B cell (primary cell): Measurements from ENCODE around the gene SSC5D. TPM values are rescaled to one million over a fixed set of nuclear protein-coding genes. Genes with fewer than 3 reads are reported as not detected.
A peak's percentile ranks its signal among the peaks of the same experiment; 100 is the strongest.

ENCODE experiments used
- ATAC-seq: fragments of 200-7000 bp; cut with Tn5 transposase; one replicate; pipeline ENCODE4 v1.10.0; 2021; ENCODE audit warnings: low read depth, mild to moderate bottlenecking, moderate number of reproducible peaks, moderate library complexity
- CTCF ChIA-PET: fragments of 350-600 bp; sonication (Branson Sonifier 250); formaldehyde crosslinking; loops from one replicate; lab custom pipeline; 2021; ENCODE audit warnings: antibody characterized with exemption, inconsistent platforms; lab: Charles Lee
- POLR2A ChIA-PET: fragments of 350-600 bp; sonication (Branson Sonifier 250); formaldehyde crosslinking; loops from one replicate; lab custom pipeline; 2021; ENCODE audit warnings: antibody characterized with exemption; lab: Charles Lee
- DNase-seq: peaks from one replicate; pipeline ENCODE4 v3.0.0; 2013
- H2AFZ ChIP-seq: 2 replicates; pipeline ENCODE4 v1.6.1; 2012; ENCODE audit warnings: mild to moderate bottlenecking, low read depth, low read length; ENCODE audit not compliant: insufficient read depth, poor library complexity, severe bottlenecking
- H3K27ac ChIP-seq, 2 donors: 1 replicate in 1 of 2; 2 replicates in 1 of 2; pipeline ENCODE4 v1.5.1; 2012 to 2013; ENCODE audit warnings: low read length in 2 of 2, mild to moderate bottlenecking in 2 of 2, moderate library complexity in 1 of 2
- H3K27me3 ChIP-seq, 4 experiments: fragments of 200-600 bp in 1 of 4; sonication (generic) in 1 of 4; replicated peaks in 1 of 4; 1 replicate in 2 of 4; 2 replicates in 2 of 4; pipeline versions ENCODE4 v1.6.1 to v1.7.0; 2013 to 2016; ENCODE audit warnings: low read length in 3 of 4, mild to moderate bottlenecking in 2 of 4, mixed read lengths in 1 of 4, moderate library complexity in 1 of 4; ENCODE audit not compliant: insufficient read depth in 4 of 4, control insufficient read depth in 3 of 4; ENCODE audit errors: control extremely low read depth in 1 of 4
- H3K36me3 ChIP-seq, 2 experiments: replicated peaks in 1 of 2; 1 replicate in 1 of 2; 2 replicates in 1 of 2; pipeline versions ENCODE4 v1.6.1 to v1.7.1; 2013; ENCODE audit warnings: low read length in 1 of 2; ENCODE audit not compliant: insufficient read depth in 2 of 2, control insufficient read depth in 1 of 2; ENCODE audit errors: control extremely low read depth in 1 of 2, extremely low read depth in 1 of 2
- H3K4me1 ChIP-seq, 2 donors: fragments of 200-600 bp in 1 of 2; sonication (generic) in 1 of 2; 1 replicate in 1 of 2; 2 replicates in 1 of 2; pipeline versions ENCODE4 v1.5.1 to v1.6.1; 2013 to 2017; ENCODE audit warnings: low read length in 2 of 2; ENCODE audit not compliant: control insufficient read depth in 2 of 2, insufficient read depth in 2 of 2
- H3K4me2 ChIP-seq: replicated peaks from 2 replicates; pipeline ENCODE3; 2012; ENCODE audit warnings: mild to moderate bottlenecking, low read depth, low read length; ENCODE audit not compliant: poor library complexity, severe bottlenecking
- H3K4me3 ChIP-seq, 5 experiments: fragments of 200-600 bp in 1 of 5; sonication (generic) in 1 of 5; 1 replicate in 3 of 5; 2 replicates in 2 of 5; pipeline versions ENCODE4 v1.5.1 to v1.7.0; 2011 to 2016; ENCODE audit warnings: low read length in 4 of 5, mild to moderate bottlenecking in 4 of 5, low read depth in 2 of 5, control low read depth in 1 of 5, moderate library complexity in 1 of 5; ENCODE audit not compliant: insufficient read depth in 1 of 5; ENCODE audit errors: control extremely low read depth in 1 of 5, extremely low read depth in 1 of 5
- H3K79me2 ChIP-seq: fragments of 200-600 bp; sonication (generic); one replicate; pipeline ENCODE4 v1.6.0; 2016; ENCODE audit warnings: low read length; ENCODE audit not compliant: control insufficient read depth, insufficient read depth
- H3K9ac ChIP-seq: fragments of 200-600 bp; sonication (generic); 2 replicates; pipeline ENCODE4 v1.6.1; 2017; ENCODE audit warnings: mild to moderate bottlenecking, low read length, moderate library complexity
- H3K9me3 ChIP-seq, 3 donors: one replicate each; pipeline versions ENCODE4 v1.6.1 to v1.7.1; 2013; ENCODE audit warnings: low read length in 2 of 3; ENCODE audit not compliant: control insufficient read depth in 2 of 3, insufficient read depth in 1 of 3; ENCODE audit errors: control extremely low read depth in 1 of 3
- H4K20me1 ChIP-seq: 2 replicates; pipeline ENCODE4 v1.6.0; 2012; ENCODE audit warnings: mild to moderate bottlenecking, low read length; ENCODE audit not compliant: insufficient read depth, control insufficient read depth, poor library complexity, severe bottlenecking
- H3K27ac Mint-ChIP-seq: one replicate; pipeline ENCODE4 v1.8.0; 2021; ENCODE audit warnings: mixed read lengths
- H3K27me3 Mint-ChIP-seq: one replicate; pipeline ENCODE4 v1.8.0; 2021; ENCODE audit warnings: mixed read lengths
- H3K4me1 Mint-ChIP-seq: one replicate; pipeline ENCODE4 v1.8.0; 2021; ENCODE audit warnings: mixed read lengths
- H3K4me3 Mint-ChIP-seq: one replicate; pipeline ENCODE4 v1.8.0; 2021; ENCODE audit warnings: mixed read lengths
- H3K9me3 Mint-ChIP-seq: one replicate; pipeline ENCODE4 v1.8.0; 2022; ENCODE audit warnings: mixed read lengths; ENCODE audit not compliant: insufficient read depth
- CTCF ChIP-seq: fragments of 200-600 bp; IDR thresholded peaks from one replicate; pipeline ENCODE4 v1.8.0; 2022; ENCODE audit warnings: antibody characterized with exemption, mild to moderate bottlenecking
- EZH2 ChIP-seq: IDR thresholded peaks from 2 replicates; pipeline ENCODE4 v1.6.1; 2012; ENCODE audit warnings: borderline replicate concordance, low read depth, mild to moderate bottlenecking, moderate library complexity, low read length; ENCODE audit not compliant: insufficient read depth, poor library complexity, severe bottlenecking
- WGBS: methylation state at CpG from one replicate; pipeline ENCODE4 v1.1.5; 2013; ENCODE audit warnings: missing lambda C conversion rate; ENCODE audit not compliant: insufficient coverage; 5-methylcytosine and 5-hydroxymethylcytosine counted together
- intact Hi-C: fragments of 100-400 bp; cut with micrococcal nuclease; formaldehyde crosslinking; loops from one replicate; pipeline ENCODE4 v1.10.0; 2022
- polyA plus RNA-seq: library from polyadenylated mRNA; depleted of rRNA; stranded (reverse); fragments of >200 nt; gene quantifications from 2 replicates; pipeline ENCODE4 v1.2.3, GENCODE V29; 2012
- total RNA-seq, 2 donors: library from RNA; stranded (reverse); fragments of 120-200 nt in 1 of 2; gene quantifications; 1 replicate in 1 of 2; 2 replicates in 1 of 2; pipeline versions ENCODE4 v1.2.3 to v1.2.4, GENCODE V29; 2013 to 2022

Gene SSC5D
- total and polyA plus RNA-seq, 2 donors (not counting 1 experiment from before 2014, with no cell fraction given), result 0.22 to 0.44 TPM

- no peaks in the 10 kb centered on the region for H3K79me2 ChIP-seq
- ChIA-PET POLR2A (interaction anchor here (0.8 to 2.1 kb wide), 4 partner anchors 10 to 147 kb away, joined by 3 to 30 read pairs (median 4); partner anchors contain the start of genes KMT5C, ZNF628 and ZNF784), CTCF (interaction anchor here (1.0 to 2.8 kb wide), 4 partner anchors 9 to 20 kb away, joined by 4 to 15 read pairs (median 8); partner anchors contain the start of gene ZNF628)
- Mint-ChIP-seq H3K4me3 (peak overlapping the region; percentile 83), H3K4me1 (peaks cover 11% of the 10 kb centered on the region), H3K9me3 (no peaks in the 10 kb centered on the region), H3K27ac (peak overlapping the region; percentile 80), H3K27me3 (no peaks in the 10 kb centered on the region)
- H3K4me3 ChIP-seq, result no peak overlapping the region
- intact Hi-C loops, result no loop called here
- H3K36me3 ChIP-seq, result peaks cover 0 to 2% of the 10 kb centered on the region in 2 experiments
- peaks cover 0 to 11% (median 0%) of the 10 kb centered on the region in 4 experiments for H3K27me3 ChIP-seq
- H4K20me1 ChIP-seq, result peaks cover 20% of the 10 kb centered on the region
- no peak overlapping the region for H2AFZ ChIP-seq
- no peak overlapping the region for H3K9ac ChIP-seq
- 97% methylated on average over 45 of the region's 53 CpGs for WGBS
- no peak for ATAC-seq
- no peak overlapping the region for H3K4me2 ChIP-seq
- H3K4me1 ChIP-seq, result peaks cover 10 to 22% of the 10 kb centered on the region in 2 donors
- H3K9me3 ChIP-seq, result no peaks in the 10 kb centered on the region
- H3K27ac ChIP-seq, result no peak overlapping the region
- DNase-seq, result no peak
- no peak for TF ChIP-seq CTCF
- no peak for TF ChIP-seq EZH2
Measured at GRCh38 chr19:55486043-55486970, 1.9 kb upstream of the SSC5D start.
